Keratinocyte (primary cell): ENCODE data around the gene NDUFA3. TPM values are rescaled to one million over a fixed set of nuclear protein-coding genes. Genes with fewer than 3 reads are reported as not detected.

Source experiments
- DNase-seq: peaks from one replicate; pipeline ENCODE4 v3.0.0-alpha.2; 2011; ENCODE audit warnings: low read depth, missing footprints, low spot score
- FAIRE-seq: peaks from 2 replicates; lab custom pipeline; 2011; peaks lifted over from hg19 to GRCh38; lab: Jason Lieb, UNC
- H2AFZ ChIP-seq: 2 replicates; pipeline ENCODE4 v1.6.0; 2012; ENCODE audit warnings: low read length, control low read depth, inconsistent platforms; ENCODE audit not compliant: control insufficient read depth
- H3K27ac ChIP-seq: 2 replicates; pipeline ENCODE4 v1.5.1; 2011; ENCODE audit warnings: low read length; ENCODE audit not compliant: control insufficient read depth, insufficient read depth
- H3K27me3 ChIP-seq: 3 replicates; pipeline ENCODE4 v1.6.0; 2011; ENCODE audit warnings: low read length; ENCODE audit not compliant: control insufficient read depth, insufficient read depth; ENCODE audit errors: extremely low read depth
- H3K36me3 ChIP-seq, 2 experiments: 2 replicates in 1 of 2; 3 replicates in 1 of 2; pipeline ENCODE4 v1.5.1; 2011; ENCODE audit warnings: low read length in 2 of 2, mild to moderate bottlenecking in 1 of 2; ENCODE audit not compliant: control insufficient read depth in 2 of 2, insufficient read depth in 2 of 2; ENCODE audit errors: extremely low read depth in 1 of 2
- H3K4me1 ChIP-seq: 3 replicates; pipeline ENCODE4 v1.5.1; 2011; ENCODE audit warnings: low read length; ENCODE audit not compliant: control insufficient read depth, insufficient read depth; ENCODE audit errors: extremely low read depth
- H3K4me2 ChIP-seq: 3 replicates; pipeline ENCODE4 v1.6.0; 2011; ENCODE audit warnings: low read depth, low read length; ENCODE audit not compliant: control insufficient read depth, insufficient read depth; ENCODE audit errors: extremely low read depth
- H3K4me3 ChIP-seq, 3 experiments: fragments of 200-600 bp in 1 of 3; sonication (generic) in 1 of 3; 2 replicates in 2 of 3; 3 replicates in 1 of 3; pipeline ENCODE4 v1.5.1; 2011 to 2016; ENCODE audit warnings: low read length in 3 of 3, mild to moderate bottlenecking in 3 of 3, control low read depth in 2 of 3, inconsistent platforms in 1 of 3, low read depth in 1 of 3, mixed read lengths in 1 of 3, mixed run types in 1 of 3, moderate library complexity in 1 of 3; ENCODE audit not compliant: control insufficient read depth in 2 of 3, insufficient read depth in 2 of 3; ENCODE audit errors: extremely low read depth in 1 of 3
- H3K79me2 ChIP-seq: 2 replicates; pipeline ENCODE4 v1.6.0; 2012; ENCODE audit warnings: low read length; ENCODE audit not compliant: control insufficient read depth, insufficient read depth
- H3K9ac ChIP-seq: 3 replicates; pipeline ENCODE4 v1.6.0; 2011; ENCODE audit warnings: low read length; ENCODE audit not compliant: control insufficient read depth, insufficient read depth; ENCODE audit errors: extremely low read depth
- H3K9me1 ChIP-seq: 3 replicates; pipeline ENCODE4 v1.6.0; 2011; ENCODE audit warnings: low read length; ENCODE audit not compliant: control insufficient read depth, insufficient read depth; ENCODE audit errors: extremely low read depth
- H3K9me3 ChIP-seq: 2 replicates; pipeline ENCODE4 v1.5.1; 2012; ENCODE audit warnings: low read depth, low read length; ENCODE audit not compliant: control insufficient read depth
- H4K20me1 ChIP-seq: 3 replicates; pipeline ENCODE4 v1.6.0; 2011; ENCODE audit warnings: low read length; ENCODE audit not compliant: control insufficient read depth, insufficient read depth; ENCODE audit errors: extremely low read depth
- EZH2 ChIP-seq: IDR thresholded peaks from one replicate; pipeline ENCODE4 v1.6.1; 2012; ENCODE audit warnings: inconsistent platforms, mild to moderate bottlenecking, low read length, moderate library complexity
- dilution Hi-C: fragments of 300-500 bp; cut with MboI; formaldehyde crosslinking; loops from one replicate; pipeline ENCODE4 v1.7.0; 2020; ENCODE audit warnings: low sequenced_read_pairs; ENCODE audit not compliant: extremely low pct_ligation_motif_present
- polyA plus RNA-seq, 5 experiments: library from polyadenylated mRNA; depleted of rRNA in 3 of 5; stranded (reverse) in 3 of 5; stranded (forward) in 1 of 5; unstranded in 1 of 5; fragments of >200 nt; gene quantifications; 1 replicate in 1 of 5; 2 replicates in 3 of 5; 3 replicates in 1 of 5; pipeline versions ENCODE4 v1.2.1 to v1.2.3, GENCODE V29; 2011 to 2012; ENCODE audit warnings: missing spikeins in 2 of 5, low read depth in 1 of 5, low replicate concordance in 1 of 5
- TF ChIP-seq, protein P1 (sequence below), 3 experiments: IDR thresholded peaks in 1 of 3; conservative IDR thresholded peaks in 1 of 3; optimal IDR thresholded peaks in 1 of 3; 2 replicates in 2 of 3; 3 replicates in 1 of 3; pipeline versions ENCODE3 to v1.5.1; 2011; ENCODE audit warnings: low read length in 3 of 3, mild to moderate bottlenecking in 3 of 3, moderate library complexity in 2 of 3, control low read depth in 1 of 3, inconsistent platforms in 1 of 3; ENCODE audit not compliant: insufficient read depth in 2 of 3; ENCODE audit errors: extremely low read depth in 1 of 3

NDUFA3 gene
- polyA plus RNA-seq, 1 donor (not counting 4 experiments of a cell fraction or from before 2014, with no cell fraction given): 41.9 TPM

DNA sequence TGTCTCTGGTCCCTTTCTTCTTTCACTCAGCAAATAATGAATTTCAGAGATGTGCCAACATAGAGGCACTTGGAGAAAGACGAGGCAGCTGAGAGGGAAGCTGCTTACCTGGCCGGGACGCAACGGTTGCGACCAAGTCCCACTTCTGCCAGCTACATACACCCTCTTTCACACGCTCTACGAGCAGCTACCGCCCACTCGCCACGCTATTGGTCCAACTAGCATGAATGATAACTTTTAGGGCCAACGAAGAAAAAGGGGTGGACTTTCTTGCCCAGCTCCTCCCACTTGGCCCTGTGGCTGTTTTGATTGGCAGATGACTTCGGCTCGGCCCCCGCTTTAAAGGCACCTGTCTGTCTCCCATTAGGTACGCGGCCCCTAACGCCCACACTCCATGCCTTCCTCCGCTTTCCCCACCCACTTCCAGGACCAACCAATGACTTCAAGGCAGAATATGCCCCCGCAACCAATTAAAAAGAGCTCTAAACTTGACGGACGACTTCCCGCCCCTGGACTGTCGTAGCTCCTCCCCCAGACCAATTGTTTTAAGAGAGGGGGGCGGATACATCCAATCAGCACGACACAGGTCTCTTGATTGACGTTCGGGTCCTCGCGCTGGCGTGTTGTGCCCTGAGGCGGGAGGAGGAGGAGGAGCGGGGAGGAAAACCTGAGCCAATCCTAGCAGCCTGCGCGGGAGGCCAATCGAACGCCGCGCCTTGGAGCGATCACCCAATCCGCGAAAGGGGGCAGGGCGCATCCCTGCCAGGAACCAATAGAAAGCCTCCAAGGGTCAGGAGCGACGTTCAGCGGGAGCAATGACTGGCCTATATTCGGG, 34.4 kb downstream of the NDUFA3 start:
- no peak for TF ChIP-seq EZH2
- TF ChIP-seq, protein P1, sequence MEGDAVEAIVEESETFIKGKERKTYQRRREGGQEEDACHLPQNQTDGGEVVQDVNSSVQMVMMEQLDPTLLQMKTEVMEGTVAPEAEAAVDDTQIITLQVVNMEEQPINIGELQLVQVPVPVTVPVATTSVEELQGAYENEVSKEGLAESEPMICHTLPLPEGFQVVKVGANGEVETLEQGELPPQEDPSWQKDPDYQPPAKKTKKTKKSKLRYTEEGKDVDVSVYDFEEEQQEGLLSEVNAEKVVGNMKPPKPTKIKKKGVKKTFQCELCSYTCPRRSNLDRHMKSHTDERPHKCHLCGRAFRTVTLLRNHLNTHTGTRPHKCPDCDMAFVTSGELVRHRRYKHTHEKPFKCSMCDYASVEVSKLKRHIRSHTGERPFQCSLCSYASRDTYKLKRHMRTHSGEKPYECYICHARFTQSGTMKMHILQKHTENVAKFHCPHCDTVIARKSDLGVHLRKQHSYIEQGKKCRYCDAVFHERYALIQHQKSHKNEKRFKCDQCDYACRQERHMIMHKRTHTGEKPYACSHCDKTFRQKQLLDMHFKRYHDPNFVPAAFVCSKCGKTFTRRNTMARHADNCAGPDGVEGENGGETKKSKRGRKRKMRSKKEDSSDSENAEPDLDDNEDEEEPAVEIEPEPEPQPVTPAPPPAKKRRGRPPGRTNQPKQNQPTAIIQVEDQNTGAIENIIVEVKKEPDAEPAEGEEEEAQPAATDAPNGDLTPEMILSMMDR (optimal IDR thresholded peaks at IDR 0.05 in 1 of 3, IDR thresholded peaks at IDR 0.05 in 1 of 3, conservative IDR thresholded peaks at IDR 0.05 in 1 of 3; ENCODE audit: extremely low read depth in 1 of 3, insufficient read depth in 2 of 3, low read length in 3 of 3): no peak
- FAIRE-seq: peak; percentile 94
- DNase-seq: peak; percentile 100
- Histone ChIP-seq H3K79me2 (peaks cover 42% of the 10 kb centered on the region), H3K4me2 (peak overlapping the region; percentile 98), H3K27me3 (no peaks in the 10 kb centered on the region), H4K20me1 (peaks cover 9% of the 10 kb centered on the region), H3K9ac (peak overlapping the region; percentile 86), H3K4me1 (peaks cover 21% of the 10 kb centered on the region), H3K4me3 (peak overlapping the region; percentile 83 to 91 (median 86)), H3K9me1 (no peaks in the 10 kb centered on the region), H3K9me3 (no peaks in the 10 kb centered on the region), H2AFZ (peak overlapping the region; percentile 89), H3K36me3 (peaks cover 7 to 14% of the 10 kb centered on the region in 2 experiments), H3K27ac (peak overlapping the region; percentile 81)
- dilution Hi-C loops: no loop called here

DNA sequence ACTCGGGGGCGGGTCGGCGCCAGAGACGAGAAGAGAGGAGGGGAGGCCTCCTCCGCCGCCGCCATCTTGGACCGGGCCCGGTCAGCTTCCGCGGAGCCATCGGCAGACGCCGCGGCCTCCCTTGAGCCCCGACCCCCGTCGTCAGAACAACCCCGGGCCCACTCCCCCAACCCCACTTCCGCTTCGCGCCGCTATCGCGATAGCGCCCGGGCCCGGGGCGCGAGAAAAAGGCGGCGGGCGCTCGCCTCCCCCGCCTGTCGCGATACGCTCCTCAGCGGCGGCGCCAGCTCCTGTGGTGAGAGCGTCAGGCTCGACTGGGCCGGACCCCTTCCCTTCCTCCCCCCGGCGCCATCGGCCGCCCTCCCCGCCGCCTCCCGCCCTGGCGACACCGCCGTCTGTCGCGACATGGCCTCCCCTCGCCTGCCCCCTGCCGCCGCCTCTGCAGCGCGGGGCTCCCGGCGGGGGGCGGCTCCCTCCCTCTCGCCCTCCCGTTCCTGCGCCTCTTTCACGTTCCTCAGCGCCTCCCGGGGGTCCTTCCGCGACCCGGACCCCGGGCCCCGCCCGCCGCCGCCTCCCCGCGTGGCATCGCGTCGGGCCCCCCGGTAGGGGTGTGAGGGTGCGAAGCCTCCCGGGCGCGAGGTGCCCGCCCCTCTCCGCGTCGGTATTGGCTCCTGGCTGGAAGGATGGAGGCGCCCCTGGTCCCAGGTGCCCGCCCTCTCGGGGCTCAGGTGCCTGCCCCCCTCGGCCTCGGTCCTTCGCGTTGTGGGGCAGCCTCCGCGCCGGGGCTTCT, 35.2 kb downstream of the NDUFA3 start, which contains the start of gene CNOT3:
TSS of gene CNOT3 (plus strand) at position 64 of the 790 bp plus-strand sequence. CDS start 5,217 bp downstream, outside the sequence.
- Histone ChIP-seq H3K36me3 (peaks cover 10 to 20% of the 10 kb centered on the region in 2 experiments), H3K79me2 (peaks cover 50% of the 10 kb centered on the region), H3K9me3 (no peaks in the 10 kb centered on the region), H2AFZ (peak within 1 kb of the TSS; percentile 89), H3K27me3 (no peaks in the 10 kb centered on the region), H3K4me1 (peaks cover 21% of the 10 kb centered on the region), H3K4me3 (peak within 1 kb of the TSS; percentile 83 to 91 (median 86)), H3K9me1 (no peaks in the 10 kb centered on the region), H3K9ac (peak within 1 kb of the TSS; percentile 86), H4K20me1 (peaks cover 12% of the 10 kb centered on the region), H3K27ac (peak within 1 kb of the TSS; percentile 81), H3K4me2 (peak within 1 kb of the TSS; percentile 98)
- DNase-seq (no peak), FAIRE-seq (no peak)
- TF ChIP-seq, protein P1 (optimal IDR thresholded peaks at IDR 0.05 in 1 of 3, IDR thresholded peaks at IDR 0.05 in 1 of 3, conservative IDR thresholded peaks at IDR 0.05 in 1 of 3; ENCODE audit: extremely low read depth in 1 of 3, insufficient read depth in 2 of 3, low read length in 3 of 3): peak in 1 of 3 experiments; percentile 25
- no peak for TF ChIP-seq EZH2
- dilution Hi-C loops: no loop called here
